Lung microvascular endothelial cell (primary cell): ENCODE data around the gene CCDC177. TPM values are rescaled to one million over a fixed set of nuclear protein-coding genes. Genes with fewer than 3 reads are reported as not detected.

ENCODE experiments used
- DNase-seq, 2 donors: peaks; one replicate each; pipeline versions ENCODE4 v3.0.0 to v3.0.0-alpha.2; 2010; ENCODE audit warnings: low read depth in 2 of 2
- total RNA-seq: library from RNA; depleted of rRNA; stranded (reverse); fragments of >200 nt; gene quantifications from 2 replicates; pipeline ENCODE4 v1.2.1, GENCODE V29; 2014

CCDC177 gene
- total RNA-seq, 1 donor from 2014 or later: not detected

GRCh38 chr14:69569859-69570258 is 4.8 kb downstream of the CCDC177 start:
- no peak for DNase-seq

- no peak for DNase-seq
Observed at GRCh38 chr14:69567563-69567962, 7.1 kb downstream of the CCDC177 start.

DNA sequence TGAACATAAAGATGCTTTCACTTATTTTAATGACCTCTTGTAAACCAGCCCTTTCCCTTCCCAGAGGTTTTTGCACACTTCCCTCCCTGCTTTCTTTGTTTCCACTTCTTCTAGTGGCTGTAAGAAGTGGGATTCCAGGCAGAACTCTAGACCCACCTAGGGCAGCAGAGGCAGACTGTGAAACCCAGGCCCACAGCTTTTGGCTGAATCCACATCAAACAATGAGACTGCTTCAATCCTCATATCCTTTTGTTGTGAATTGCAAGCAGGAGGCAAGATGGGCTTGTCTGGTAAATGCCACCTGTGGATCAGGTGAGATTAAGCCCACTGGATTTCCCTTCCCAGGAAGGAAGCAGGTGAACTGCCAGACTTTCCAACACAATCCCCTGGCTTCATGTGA is 12.8 kb downstream of the CCDC177 start:
- no peak for DNase-seq

GRCh38 chr14:69560826-69561225 is 13.8 kb downstream of the CCDC177 start:
- DNase-seq: no peak

- no peak for DNase-seq
Observed at GRCh38 chr14:69559581-69560011, 15.1 kb downstream of the CCDC177 start.

DNA sequence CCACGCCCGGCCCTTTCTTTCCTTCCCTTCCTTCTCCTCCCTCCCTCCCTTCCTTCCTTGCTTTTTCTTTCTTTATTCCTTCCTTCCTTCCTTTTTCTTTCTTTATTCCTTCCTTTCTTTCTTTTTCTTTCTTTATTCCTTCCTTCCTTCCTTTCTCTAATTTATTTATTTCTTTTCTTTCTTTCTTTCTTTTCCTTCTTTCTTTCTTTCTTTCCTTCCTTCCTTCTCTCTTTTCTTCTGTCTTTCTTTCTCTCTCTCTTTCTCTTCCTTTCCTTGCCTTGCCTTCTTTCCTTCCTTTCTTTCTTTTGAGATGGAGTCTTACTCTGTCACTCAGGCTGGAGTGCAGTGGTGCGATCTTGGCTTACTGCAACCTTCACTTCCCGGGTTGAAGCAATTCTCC is 15.9 kb downstream of the CCDC177 start:
- no peak for DNase-seq

DNA sequence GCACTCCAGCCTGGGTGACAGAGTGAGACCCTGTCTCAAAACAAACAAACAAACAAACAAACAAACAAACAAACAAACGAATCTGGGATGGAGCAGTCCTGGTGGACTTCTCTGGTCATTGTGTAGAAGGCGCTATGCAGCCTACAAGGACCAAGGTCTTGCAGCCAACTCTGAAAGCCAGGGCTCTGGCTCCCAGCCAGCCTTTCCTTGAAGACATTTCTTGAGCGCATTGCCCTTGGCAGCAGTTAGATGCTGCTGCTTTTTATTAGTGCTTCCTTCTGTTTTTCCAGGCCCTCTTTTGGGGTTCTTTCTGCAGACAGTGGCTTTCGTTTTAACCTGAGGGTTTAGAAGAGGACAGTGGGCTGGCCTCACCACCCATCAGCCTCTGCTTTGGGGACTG is 20.2 kb downstream of the CCDC177 start:
- no peak for DNase-seq

- peak in 1 of 2 donors; percentile 40 for DNase-seq
Observed at GRCh38 chr14:69553252-69553651, 21.4 kb downstream of the CCDC177 start.

- DNase-seq: no peak
Observed at GRCh38 chr14:69551511-69551910, 23.2 kb downstream of the CCDC177 start.

DNA sequence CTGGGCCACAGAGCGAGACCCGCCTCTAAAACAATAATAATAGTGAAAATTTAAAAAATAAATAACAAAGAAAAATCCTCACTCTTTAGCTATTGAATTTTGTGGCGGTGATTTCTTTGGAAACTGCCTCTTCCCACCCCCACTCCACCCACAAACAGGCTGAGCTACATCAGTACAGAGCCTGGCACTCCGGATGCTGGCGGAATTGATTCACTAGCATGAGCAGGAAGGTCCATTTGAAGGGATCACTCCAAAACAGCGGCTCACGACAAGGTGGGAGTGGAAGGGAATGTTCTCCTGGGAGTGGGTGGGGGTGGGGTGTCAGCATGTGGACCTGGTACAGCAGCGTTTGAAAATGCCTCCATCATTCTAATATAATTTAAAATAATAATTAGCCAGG is 26.1 kb downstream of the CCDC177 start:
- no peak for DNase-seq

DNA sequence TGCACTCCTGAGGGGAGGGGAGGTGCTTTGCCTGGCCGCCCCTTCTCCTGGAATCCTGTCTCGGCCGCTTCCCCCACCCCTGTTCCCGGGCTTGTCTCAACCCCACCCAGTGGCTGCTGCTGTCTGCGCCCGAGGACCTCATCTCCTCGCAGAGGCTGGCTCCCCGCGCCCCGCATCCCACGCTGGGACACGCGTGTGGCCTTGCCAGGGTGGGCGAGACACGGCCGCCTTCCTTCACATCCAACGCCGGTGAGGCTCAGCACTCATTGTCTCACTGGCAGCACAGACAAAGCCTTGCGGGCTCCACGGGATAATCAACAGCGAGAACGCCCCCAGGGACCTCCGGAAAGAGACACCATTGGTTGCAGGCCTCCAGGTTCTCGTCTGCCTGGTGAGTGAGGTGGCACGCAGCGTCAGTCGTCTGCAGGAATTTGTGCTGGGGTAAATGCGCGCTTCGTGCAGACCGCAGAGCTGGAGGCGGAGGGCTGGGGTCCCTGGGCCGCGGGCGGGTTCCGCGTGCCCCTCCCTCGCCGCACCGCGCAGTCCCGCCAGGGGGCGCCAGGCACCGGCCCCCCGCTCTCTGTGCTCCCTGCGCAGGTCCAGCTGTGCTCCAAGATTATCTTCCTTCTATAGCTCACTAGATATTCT is 26.8 kb downstream of the CCDC177 start:
- DNase-seq: peak; percentile 8 to 46

GRCh38 chr14:69543341-69544115 is 31.1 kb downstream of the CCDC177 start:
- peak in 1 of 2 donors; percentile 93 for DNase-seq

DNA sequence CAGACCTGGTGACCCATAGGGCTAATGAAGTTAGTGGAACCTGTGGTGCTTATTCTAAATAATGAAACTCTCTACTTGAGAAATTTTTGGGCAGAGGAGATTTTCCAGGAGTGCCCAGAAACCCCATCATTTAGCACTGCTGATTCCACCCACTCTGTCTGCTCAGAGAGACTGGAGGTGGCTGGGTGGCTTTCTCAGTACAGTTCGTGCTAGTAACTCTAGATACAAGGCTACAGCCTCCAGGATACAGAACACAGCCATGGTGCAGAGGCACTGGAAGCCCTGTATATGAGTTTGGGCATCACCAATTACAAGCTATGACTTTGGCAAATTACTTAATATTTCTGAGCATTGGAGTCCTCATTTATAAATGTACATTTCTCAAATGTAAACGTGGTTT is 32.4 kb downstream of the CCDC177 start:
- DNase-seq: no peak

GRCh38 chr14:69540654-69541335 is 33.9 kb downstream of the CCDC177 start:
- no peak for DNase-seq

GRCh38 chr14:69539631-69540410 is 34.9 kb downstream of the CCDC177 start:
- DNase-seq: no peak

GRCh38 chr14:69538766-69539165 is 35.9 kb downstream of the CCDC177 start:
- DNase-seq: no peak

DNA sequence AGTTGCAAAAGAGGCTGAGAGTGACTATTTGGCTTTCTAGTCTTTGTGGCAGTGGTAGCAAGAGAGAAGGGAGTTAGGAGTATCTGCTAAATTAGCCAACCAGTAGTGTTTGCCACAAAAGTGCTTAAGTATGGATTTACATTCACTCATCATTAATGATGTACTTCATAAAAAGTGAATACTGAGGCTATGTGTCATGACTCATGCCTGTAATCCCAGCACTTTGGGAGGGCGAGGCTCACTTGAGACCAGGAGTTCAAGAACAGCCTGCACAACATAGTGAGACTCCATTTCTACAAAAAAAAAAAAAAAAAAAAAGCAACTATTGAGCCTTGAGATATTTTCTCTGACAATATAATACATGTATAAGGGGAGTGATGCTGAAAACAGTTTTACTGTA is 36.8 kb downstream of the CCDC177 start:
- no peak for DNase-seq

- DNase-seq: no peak
Observed at GRCh38 chr14:69536971-69537370, 37.7 kb downstream of the CCDC177 start.

DNA sequence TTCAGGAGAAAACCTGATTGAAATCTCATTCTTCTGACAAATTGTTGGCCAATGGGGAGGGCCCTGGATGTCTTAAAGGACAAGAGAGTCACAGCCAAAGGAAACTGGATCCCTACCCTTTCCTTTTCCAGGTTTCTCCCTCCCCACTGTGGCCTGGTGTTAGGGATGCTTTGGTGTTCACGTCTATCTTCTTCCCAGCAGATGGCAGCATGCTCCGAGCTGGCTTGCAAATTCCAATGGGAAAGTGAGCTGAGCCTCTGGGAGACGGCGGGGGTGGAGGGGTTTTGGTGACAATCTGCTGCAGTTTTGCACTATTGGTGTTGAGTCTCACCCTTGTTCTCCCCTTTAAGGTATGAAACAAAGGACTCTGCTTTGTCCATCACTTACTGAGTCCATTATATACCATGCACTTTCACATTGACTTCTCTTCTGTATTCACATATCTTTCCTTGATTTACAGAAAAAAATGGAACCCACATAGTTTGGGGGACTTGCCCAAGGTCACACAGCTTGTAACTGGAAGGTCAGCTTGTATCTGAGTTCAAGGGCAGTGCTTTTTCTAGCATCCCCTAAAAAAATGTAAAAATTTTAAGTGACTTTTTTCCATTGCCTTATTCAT is 39.3 kb downstream of the CCDC177 start:
- DNase-seq: peak; percentile 50 to 59

DNA sequence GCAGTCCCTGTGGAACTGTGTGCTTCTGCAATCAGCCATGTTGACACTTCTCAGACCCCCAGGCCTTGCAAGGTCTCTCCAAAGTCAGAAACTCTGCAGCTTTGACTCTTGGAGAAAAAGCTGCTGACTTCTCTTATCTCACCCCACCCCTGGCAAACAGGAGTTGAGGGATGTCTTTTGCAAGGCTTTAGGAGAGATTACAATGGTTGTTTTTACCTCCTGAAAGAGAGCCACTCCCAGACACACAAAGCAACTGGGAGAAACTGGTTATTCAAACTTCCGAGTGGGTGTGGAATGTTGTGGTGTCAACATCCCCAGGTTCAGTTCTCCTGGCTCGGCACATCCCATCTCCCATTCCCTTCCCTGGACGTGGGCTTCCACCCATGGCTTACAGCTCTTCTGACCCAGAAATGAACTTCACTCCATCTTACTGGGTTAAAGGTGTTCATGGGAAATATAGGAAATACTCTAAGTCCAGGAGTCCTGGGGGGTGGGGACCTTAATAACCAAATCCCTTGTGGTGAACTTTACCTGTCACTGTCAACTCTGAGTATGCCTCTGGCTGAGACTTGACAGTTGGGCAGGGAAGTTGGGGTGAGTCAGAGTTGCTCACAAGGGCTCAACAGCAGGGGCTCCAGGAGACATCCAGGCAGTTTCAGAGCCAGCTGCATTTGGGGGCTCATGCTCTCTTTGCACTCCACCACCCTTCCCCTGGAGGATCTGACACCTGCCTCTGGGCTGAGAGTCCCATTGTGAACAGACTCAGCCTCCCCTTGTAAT is 41.9 kb downstream of the CCDC177 start:
- no peak for DNase-seq
